DOHH2 (cell line): ENCODE results near the gene TPPP3.

Experiments used
- H3F3A ChIP-seq: fragments of 200-600 bp; sonication (generic), shearing (Covaris generic); 2 replicates; pipeline ENCODE4 v1.6.0; 2016; ENCODE audit warnings: antibody characterized with exemption, mild to moderate bottlenecking; ENCODE audit not compliant: control insufficient read depth, insufficient read depth
- H3K27ac ChIP-seq: fragments of 200-600 bp; sonication (generic); 2 replicates; pipeline ENCODE4 v1.5.1; 2014; ENCODE audit warnings: low read depth, mild to moderate bottlenecking, low read length, moderate library complexity
- H3K27me3 ChIP-seq: fragments of 200-600 bp; sonication (generic); 2 replicates; pipeline ENCODE4 v1.6.1; 2014; ENCODE audit warnings: mild to moderate bottlenecking, low read length, mixed read lengths; ENCODE audit not compliant: control insufficient read depth
- H3K36me3 ChIP-seq: fragments of 200-600 bp; sonication (generic); 2 replicates; pipeline ENCODE4 v1.6.1; 2014; ENCODE audit warnings: mild to moderate bottlenecking, low read length, moderate library complexity, mixed read lengths; ENCODE audit not compliant: control insufficient read depth
- H3K4me1 ChIP-seq: fragments of 200-600 bp; sonication (generic); 2 replicates; pipeline ENCODE4 v1.6.1; 2014; ENCODE audit warnings: mild to moderate bottlenecking, low read length, mixed read lengths; ENCODE audit not compliant: control insufficient read depth
- H3K4me2 ChIP-seq: fragments of 200-600 bp; sonication (generic); 2 replicates; pipeline ENCODE4 v1.6.0; 2014; ENCODE audit warnings: mild to moderate bottlenecking, low read length, moderate library complexity
- H3K4me3 ChIP-seq: fragments of 200-600 bp; sonication (generic); 2 replicates; pipeline ENCODE4 v1.5.1; 2014; ENCODE audit warnings: mild to moderate bottlenecking, low read length, mixed read lengths
- H3K79me2 ChIP-seq: fragments of 200-600 bp; sonication (generic); 2 replicates; pipeline ENCODE4 v1.6.1; 2014; ENCODE audit warnings: mild to moderate bottlenecking, low read length, mixed read lengths; ENCODE audit not compliant: control insufficient read depth
- H3K9me2 ChIP-seq: fragments of 200-600 bp; sonication (generic); replicated peaks from 2 replicates; pipeline ENCODE4 v1.6.1; 2014; ENCODE audit warnings: mild to moderate bottlenecking, low read length, mixed read lengths; ENCODE audit not compliant: control insufficient read depth
- H3K9me3 ChIP-seq: fragments of 200-600 bp; sonication (generic); 2 replicates; pipeline ENCODE4 v1.6.1; 2014; ENCODE audit warnings: antibody characterized with exemption, low read length, mixed read lengths; ENCODE audit not compliant: control insufficient read depth, insufficient read depth
- H4K20me1 ChIP-seq: fragments of 200-600 bp; sonication (generic); 2 replicates; pipeline ENCODE4 v1.6.0; 2014; ENCODE audit warnings: low read depth, mild to moderate bottlenecking, antibody characterized with exemption, low read length, moderate library complexity; ENCODE audit not compliant: control insufficient read depth, insufficient read depth
- CTCF ChIP-seq: fragments of 200-600 bp; sonication (generic); IDR thresholded peaks from one replicate; pipeline ENCODE4 v1.5.1; 2014; ENCODE audit warnings: antibody characterized with exemption, mild to moderate bottlenecking, low read depth, low read length; ENCODE audit not compliant: poor library complexity, severe bottlenecking
- EZH2phosphoT487 ChIP-seq: fragments of 200-600 bp; sonication (generic); IDR thresholded peaks from 2 replicates; pipeline ENCODE4 v1.6.1; 2017; ENCODE audit warnings: borderline replicate concordance, mild to moderate bottlenecking, antibody characterized with exemption, low read length, moderate library complexity, mixed read lengths

The TPPP3 gene

GRCh38 chr16:67395458-67396158 lies 2.3 kb upstream of the TPPP3 start:
- H3K4me3 ChIP-seq = no peak overlapping the region
- H3K79me2 ChIP-seq = no peaks in the 10 kb centered on the region
- no peaks in the 10 kb centered on the region for H3K4me1 ChIP-seq
- H3K27ac ChIP-seq = no peak overlapping the region
- peaks cover 22% of the 10 kb centered on the region for H3K27me3 ChIP-seq
- no peaks in the 10 kb centered on the region for H4K20me1 ChIP-seq
- no peak overlapping the region for H3K4me2 ChIP-seq
- no peaks in the 10 kb centered on the region for H3K36me3 ChIP-seq
- no peaks in the 10 kb centered on the region for H3K9me3 ChIP-seq
- H3F3A ChIP-seq = no peaks in the 10 kb centered on the region
- H3K9me2 ChIP-seq = no peaks in the 10 kb centered on the region
- TF ChIP-seq CTCF = no peak
- TF ChIP-seq EZH2phosphoT487 = no peak

GRCh38 chr16:67395105-67395457 lies 1.8 kb upstream of the TPPP3 start:
- Histone ChIP-seq H3K27ac (no peak overlapping the region), H3K4me1 (no peaks in the 10 kb centered on the region), H3K36me3 (no peaks in the 10 kb centered on the region), H3K4me2 (no peak overlapping the region), H3K27me3 (peaks cover 22% of the 10 kb centered on the region), H3K4me3 (no peak overlapping the region), H3K9me3 (no peaks in the 10 kb centered on the region), H3K9me2 (no peaks in the 10 kb centered on the region), H3K79me2 (no peaks in the 10 kb centered on the region), H4K20me1 (no peaks in the 10 kb centered on the region), H3F3A (no peaks in the 10 kb centered on the region)
- TF ChIP-seq EZH2phosphoT487 (no peak), CTCF (no peak)

- Histone ChIP-seq H3K4me2 (no peak overlapping the region), H3K4me3 (no peak overlapping the region), H3K36me3 (no peaks in the 10 kb centered on the region), H3K9me3 (no peaks in the 10 kb centered on the region), H3K27ac (no peak overlapping the region), H3K79me2 (no peaks in the 10 kb centered on the region), H3K27me3 (peaks cover 22% of the 10 kb centered on the region), H4K20me1 (no peaks in the 10 kb centered on the region), H3F3A (no peaks in the 10 kb centered on the region), H3K4me1 (no peaks in the 10 kb centered on the region), H3K9me2 (no peaks in the 10 kb centered on the region)
- TF ChIP-seq EZH2phosphoT487 = peak; percentile 40; the same call in 1 of the 2 replicates
- TF ChIP-seq CTCF = no peak
These were observed 1.1 kb upstream of the TPPP3 start for GRCh38 chr16:67394155-67395104.
